ENCODE data around the gene EDC4. TPM values are rescaled to one million over a fixed set of nuclear protein-coding genes. Genes with fewer than 3 reads are reported as not detected.

Gene EDC4
- total RNA-seq, 1 experiment from 2014 or later = 85.3 TPM

- DNase-seq (ENCODE audit: low read depth, low spot score) (no peak), ATAC-seq (no peak)
- H3K27me3 ChIP-seq (ENCODE audit: control insufficient read depth, insufficient read depth, low read length) = no peaks in the 10 kb centered on the region
- TF ChIP-seq TCF7L2 (IDR thresholded peaks at IDR 0.05; ENCODE audit: low read depth, low read length) (no peak), REST (IDR thresholded peaks at IDR 0.05; ENCODE audit: insufficient read depth in 1 of 2, low read depth in 2 of 2, low read length in 1 of 2) (no peak), POLR2AphosphoS5 (IDR thresholded peaks at IDR 0.05; ENCODE audit: low read depth, low read length) (no peak), SIN3A (IDR thresholded peaks at IDR 0.05; ENCODE audit: borderline replicate concordance, insufficient read depth, low read depth, low read length) (no peak)
- TF ChIP-seq, protein P1, sequence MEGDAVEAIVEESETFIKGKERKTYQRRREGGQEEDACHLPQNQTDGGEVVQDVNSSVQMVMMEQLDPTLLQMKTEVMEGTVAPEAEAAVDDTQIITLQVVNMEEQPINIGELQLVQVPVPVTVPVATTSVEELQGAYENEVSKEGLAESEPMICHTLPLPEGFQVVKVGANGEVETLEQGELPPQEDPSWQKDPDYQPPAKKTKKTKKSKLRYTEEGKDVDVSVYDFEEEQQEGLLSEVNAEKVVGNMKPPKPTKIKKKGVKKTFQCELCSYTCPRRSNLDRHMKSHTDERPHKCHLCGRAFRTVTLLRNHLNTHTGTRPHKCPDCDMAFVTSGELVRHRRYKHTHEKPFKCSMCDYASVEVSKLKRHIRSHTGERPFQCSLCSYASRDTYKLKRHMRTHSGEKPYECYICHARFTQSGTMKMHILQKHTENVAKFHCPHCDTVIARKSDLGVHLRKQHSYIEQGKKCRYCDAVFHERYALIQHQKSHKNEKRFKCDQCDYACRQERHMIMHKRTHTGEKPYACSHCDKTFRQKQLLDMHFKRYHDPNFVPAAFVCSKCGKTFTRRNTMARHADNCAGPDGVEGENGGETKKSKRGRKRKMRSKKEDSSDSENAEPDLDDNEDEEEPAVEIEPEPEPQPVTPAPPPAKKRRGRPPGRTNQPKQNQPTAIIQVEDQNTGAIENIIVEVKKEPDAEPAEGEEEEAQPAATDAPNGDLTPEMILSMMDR (IDR thresholded peaks at IDR 0.05) = no peak
- H3K4me3 ChIP-seq (ENCODE audit: low read depth in 2 of 2, low read length in 2 of 2) = no peak overlapping the region
- H3K36me3 ChIP-seq (ENCODE audit: control insufficient read depth, insufficient read depth, low read length) = no peaks in the 10 kb centered on the region
- intact Hi-C loops (cut with micrococcal nuclease; ENCODE audit: unreplicated experiment) = no loop called here
- in situ Hi-C loops (cut with HindIII; ENCODE audit: low pct_unique_long_range_greater_than_20kb, low sequenced_read_pairs) = no loop called here
- no TSS peak for BruUV-seq (replicated peaks)
- ChIA-PET POLR2A (no interaction called here), CTCF (interaction anchor here (0.6 kb wide), 1 partner anchor 16 kb away, joined by 6 read pairs; the partner anchor contains the start of gene PSKH1)
- no peak overlapping the region for H3K27ac ChIP-seq (ENCODE audit: low read length)
- H3K9me3 ChIP-seq (ENCODE audit: control insufficient read depth, insufficient read depth, low read depth, low read length) = no peaks in the 10 kb centered on the region
- H3K4me1 ChIP-seq (ENCODE audit: control insufficient read depth, insufficient read depth, low read length) = no peaks in the 10 kb centered on the region
Observed at GRCh38 chr16:67909056-67909742, 36.3 kb downstream of the EDC4 start.

DNA sequence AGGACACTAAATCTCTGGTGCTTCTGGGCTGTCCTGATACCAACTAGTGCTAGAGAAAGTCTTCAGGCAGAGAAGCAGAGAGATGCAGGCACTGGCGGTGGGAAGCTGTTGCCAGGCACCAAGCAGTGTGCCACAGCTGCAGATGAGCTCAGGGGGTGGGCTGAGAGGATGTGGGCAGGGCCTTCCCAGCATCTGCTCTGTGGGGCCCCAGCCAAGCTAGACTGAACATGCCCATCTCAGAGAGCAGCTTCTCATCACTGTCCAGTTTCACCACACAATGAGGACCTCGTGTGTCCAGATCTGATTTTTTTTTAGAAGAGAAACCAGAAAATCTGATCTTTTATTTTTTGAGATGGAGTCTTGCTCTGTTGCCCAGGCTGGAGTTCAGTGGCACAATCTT lies 37.3 kb downstream of the EDC4 start:
- Histone ChIP-seq H3K4me3 (ENCODE audit: low read depth in 2 of 2, low read length in 2 of 2) (no peak overlapping the region), H3K27ac (ENCODE audit: low read length) (no peak overlapping the region), H3K9me3 (ENCODE audit: control insufficient read depth, insufficient read depth, low read depth, low read length) (no peaks in the 10 kb centered on the region), H3K36me3 (ENCODE audit: control insufficient read depth, insufficient read depth, low read length) (no peaks in the 10 kb centered on the region), H3K4me1 (ENCODE audit: control insufficient read depth, insufficient read depth, low read length) (no peaks in the 10 kb centered on the region), H3K27me3 (ENCODE audit: control insufficient read depth, insufficient read depth, low read length) (no peaks in the 10 kb centered on the region)
- DNase-seq (ENCODE audit: low read depth, low spot score) = no peak
- intact Hi-C loops (cut with micrococcal nuclease; ENCODE audit: unreplicated experiment) = no loop called here
- in situ Hi-C loops (cut with HindIII; ENCODE audit: low pct_unique_long_range_greater_than_20kb, low sequenced_read_pairs) = no loop called here
- POLR2A ChIA-PET = no interaction called here
- TF ChIP-seq, protein P1 (IDR thresholded peaks at IDR 0.05) = no peak
- TF ChIP-seq SIN3A (IDR thresholded peaks at IDR 0.05; ENCODE audit: borderline replicate concordance, insufficient read depth, low read depth, low read length) (no peak), POLR2AphosphoS5 (IDR thresholded peaks at IDR 0.05; ENCODE audit: low read depth, low read length) (no peak), REST (IDR thresholded peaks at IDR 0.05; ENCODE audit: insufficient read depth in 1 of 2, low read depth in 2 of 2, low read length in 1 of 2) (no peak)
- CTCF ChIA-PET = no interaction called here
- BruUV-seq (replicated peaks) = no TSS peak
- no peak for ATAC-seq

Data from Panc1 (cell line).